PC-3 (cell line): ENCODE data around the gene DUS1L.

Source experiments
- CTCF ChIP-seq: fragments of 300-600 bp; sonication (generic); conservative IDR thresholded peaks from 2 replicates; pipeline ENCODE4 v1.5.1; 2017; ENCODE audit warnings: antibody characterized with exemption, low read depth, mild to moderate bottlenecking, low read length
- EZH2 ChIP-seq: fragments of 300-600 bp; sonication (generic); IDR thresholded peaks from one replicate; pipeline ENCODE4 v1.6.1; 2017; ENCODE audit warnings: antibody characterized with exemption, mild to moderate bottlenecking, low read length; ENCODE audit not compliant: unreplicated experiment

GRCh38 chr17:82050152-82050760 lies 15.3 kb downstream of the DUS1L start:
- no peak for TF ChIP-seq CTCF
- no peak for TF ChIP-seq EZH2
